ENCODE results near the gene EMCN. TPM values are rescaled to one million over a fixed set of nuclear protein-coding genes. Genes with fewer than 3 reads are reported as not detected.

The EMCN gene
- total and polyA plus RNA-seq, 10 of the 15 experiments (the other 5 are each of a cell fraction or from before 2014, with no cell fraction given) = not detected

- Histone ChIP-seq H3K4me2 (ENCODE audit: control insufficient read depth, insufficient read depth) (no peak overlapping the region), H3K36me3 (ENCODE audit: control insufficient read depth in 2 of 2, insufficient read depth in 2 of 2, low read length in 1 of 2) (no peaks in the 10 kb centered on the region), H3K79me2 (ENCODE audit: control insufficient read depth, insufficient read depth, low read length) (no peaks in the 10 kb centered on the region), H3K9me3 (replicated peaks; ENCODE audit: control insufficient read depth, insufficient read depth, low read length) (no peaks in the 10 kb centered on the region), H3K9ac (ENCODE audit: control insufficient read depth, insufficient read depth, low read length) (no peak overlapping the region), H3K4me3 (no peak overlapping the region), H3K27ac (ENCODE audit: control insufficient read depth, insufficient read depth) (no peak overlapping the region), H4K20me1 (ENCODE audit: control insufficient read depth, insufficient read depth) (no peaks in the 10 kb centered on the region), H2AFZ (ENCODE audit: control insufficient read depth, low read depth, low read length) (no peak overlapping the region), H3K4me1 (ENCODE audit: control insufficient read depth, insufficient read depth, low read length) (no peaks in the 10 kb centered on the region), H3K27me3 (replicated peaks in 1 of 2; ENCODE audit: control insufficient read depth in 2 of 2, insufficient read depth in 2 of 2, low read length in 1 of 2) (no peaks in the 10 kb centered on the region)
- 34% methylated on average over 2 of the region's 2 CpGs for WGBS (ENCODE audit: insufficient coverage, insufficient replicate concordance, low lambda C conversion rate, missing lambda C conversion rate)
- no TSS peak for BruUV-seq (replicated peaks)
- in situ Hi-C loops (cut with MboI) (no loop called here), intact Hi-C loops (cut with micrococcal nuclease; ENCODE audit: unreplicated experiment) (no loop called here)
- ChIA-PET CTCF (no interaction called here), POLR2A (no interaction called here), RAD21 (ENCODE audit: unreplicated experiment) (no interaction called here), SMC1A (ENCODE audit: uncharacterized antibody, unreplicated experiment) (interaction anchor here (1.8 kb wide), 1 partner anchor 16 kb away, joined by 4 read pairs; no protein-coding TSS in a partner anchor)
- ATAC-seq (no peak), DNase-seq (ENCODE audit: low read depth, low spot score) (no peak), FAIRE-seq (no peak)
- TF ChIP-seq ZSCAN29 (IDR thresholded peaks at IDR 0.05) (no peak), IRF4 (IDR thresholded peaks at IDR 0.05; ENCODE audit: low read depth, low read length) (no peak), EZH2 (IDR thresholded peaks at IDR 0.05; ENCODE audit: borderline replicate concordance, control insufficient read depth, low read depth, low read length) (no peak), USF2 (IDR thresholded peaks at IDR 0.05; ENCODE audit: borderline replicate concordance, low read depth, low read length) (no peak), RELA (IDR thresholded peaks at IDR 0.05; ENCODE audit: borderline replicate concordance, partially characterized antibody) (no peak), BHLHE40 (IDR thresholded peaks at IDR 0.05; ENCODE audit: borderline replicate concordance in 1 of 2, low read depth in 2 of 2, low read length in 1 of 2) (no peak), MTA2 (IDR thresholded peaks at IDR 0.05; ENCODE audit: low read depth) (no peak), CHD4 (IDR thresholded peaks at IDR 0.05) (no peak), RAD51 (IDR thresholded peaks at IDR 0.05) (no peak), BACH1 (IDR thresholded peaks at IDR 0.05; ENCODE audit: borderline replicate concordance) (no peak), TBL1XR1 (IDR thresholded peaks at IDR 0.05; ENCODE audit: low read depth, low read length) (no peak), MYB (IDR thresholded peaks at IDR 0.05; ENCODE audit: borderline replicate concordance, low read depth, low read length) (no peak), EGR1 (IDR thresholded peaks at IDR 0.05; ENCODE audit: borderline replicate concordance in 1 of 2, low read depth in 2 of 2, low read length in 2 of 2) (no peak), ZNF592 (IDR thresholded peaks at IDR 0.05) (no peak), RFX5 (IDR thresholded peaks at IDR 0.05; ENCODE audit: low read depth, low read length) (no peak), PRDM15 (CRISPR knock-in tag; IDR thresholded peaks at IDR 0.05) (no peak)
These were observed 39.5 kb upstream of the EMCN start for GRCh38 chr4:100557306-100557705.
